HFFc6 (cell line): ENCODE results near the gene CCDC152. TPM values are rescaled to one million over a fixed set of nuclear protein-coding genes. Genes with fewer than 3 reads are reported as not detected.

Experiments
- DNase-seq: peaks from one replicate; pipeline ENCODE4 v3.0.0-alpha.2; 2018
- H3K27ac Mint-ChIP-seq: 2 replicates; pipeline ENCODE4 v1.8.0; 2020; ENCODE audit warnings: mild to moderate bottlenecking, mixed read lengths
- H3K27me3 Mint-ChIP-seq: 2 replicates; pipeline ENCODE4 v1.8.0; 2021; ENCODE audit warnings: mild to moderate bottlenecking, moderate library complexity, mixed read lengths; ENCODE audit not compliant: insufficient read depth
- H3K36me3 Mint-ChIP-seq: 2 replicates; pipeline ENCODE4 v1.8.0; 2021; ENCODE audit warnings: low read depth, mixed read lengths
- H3K4me1 Mint-ChIP-seq: 2 replicates; pipeline ENCODE4 v1.8.0; 2020; ENCODE audit warnings: low read depth, mixed read lengths
- H3K4me3 Mint-ChIP-seq: 2 replicates; pipeline ENCODE4 v1.8.0; 2020; ENCODE audit warnings: mild to moderate bottlenecking, moderate library complexity, mixed read lengths
- H3K9me3 Mint-ChIP-seq: 2 replicates; pipeline ENCODE4 v1.8.0; 2020; ENCODE audit warnings: mild to moderate bottlenecking, mixed read lengths
- total RNA-seq, 6 experiments: library from RNA; stranded (reverse); fragmentation: NEBNext Ultra II Directional; extraction: Animal tissue kit (Norgen Biotek cat#: 25700); gene quantifications; 2 replicates in 1 of 6; 3 replicates in 5 of 6; pipeline ENCODE4 v1.2.3, GENCODE V29; 2021
- TF ChIP-seq, protein P1 (sequence below): fragments of 200-600 bp; sonication (generic); IDR thresholded peaks from 2 replicates; pipeline ENCODE4 v1.5.0; 2021; ENCODE audit warnings: antibody characterized with exemption, mild to moderate bottlenecking

CCDC152 gene
- total RNA-seq, 6 experiments from 2014 or later, result 0.47 to 7.2 (median 5.6) TPM

DNA sequence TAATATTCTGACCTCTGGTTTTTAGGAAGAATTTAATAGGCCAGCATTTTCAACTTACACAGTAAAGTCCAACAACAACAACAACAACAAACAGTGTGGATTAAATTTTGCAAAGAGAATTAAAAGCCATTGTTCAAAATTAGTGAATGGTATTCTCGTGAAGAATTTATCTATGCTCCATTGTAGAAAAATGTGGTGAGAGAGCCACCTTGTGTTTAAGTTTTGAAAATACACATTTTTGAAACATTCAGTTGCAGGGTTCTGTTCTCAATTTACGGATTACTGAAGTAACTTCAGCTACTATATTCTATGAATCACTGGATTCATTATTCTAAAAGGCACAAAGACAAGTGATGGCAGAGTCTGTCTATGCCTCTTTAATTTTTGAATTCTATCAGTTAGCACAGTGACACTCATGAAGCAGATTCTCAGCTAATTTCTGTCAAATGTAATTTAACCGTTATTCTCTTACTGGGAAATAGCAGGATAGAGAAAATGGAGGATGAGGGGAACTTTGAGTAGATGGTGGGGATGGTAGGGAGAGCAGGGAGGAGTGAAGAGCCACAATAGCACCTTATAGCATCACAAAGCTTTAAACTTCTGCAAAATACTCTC, 11.0 kb downstream of the CCDC152 start:
- TF ChIP-seq, protein P1, sequence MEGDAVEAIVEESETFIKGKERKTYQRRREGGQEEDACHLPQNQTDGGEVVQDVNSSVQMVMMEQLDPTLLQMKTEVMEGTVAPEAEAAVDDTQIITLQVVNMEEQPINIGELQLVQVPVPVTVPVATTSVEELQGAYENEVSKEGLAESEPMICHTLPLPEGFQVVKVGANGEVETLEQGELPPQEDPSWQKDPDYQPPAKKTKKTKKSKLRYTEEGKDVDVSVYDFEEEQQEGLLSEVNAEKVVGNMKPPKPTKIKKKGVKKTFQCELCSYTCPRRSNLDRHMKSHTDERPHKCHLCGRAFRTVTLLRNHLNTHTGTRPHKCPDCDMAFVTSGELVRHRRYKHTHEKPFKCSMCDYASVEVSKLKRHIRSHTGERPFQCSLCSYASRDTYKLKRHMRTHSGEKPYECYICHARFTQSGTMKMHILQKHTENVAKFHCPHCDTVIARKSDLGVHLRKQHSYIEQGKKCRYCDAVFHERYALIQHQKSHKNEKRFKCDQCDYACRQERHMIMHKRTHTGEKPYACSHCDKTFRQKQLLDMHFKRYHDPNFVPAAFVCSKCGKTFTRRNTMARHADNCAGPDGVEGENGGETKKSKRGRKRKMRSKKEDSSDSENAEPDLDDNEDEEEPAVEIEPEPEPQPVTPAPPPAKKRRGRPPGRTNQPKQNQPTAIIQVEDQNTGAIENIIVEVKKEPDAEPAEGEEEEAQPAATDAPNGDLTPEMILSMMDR, result peak; percentile 78
- Mint-ChIP-seq H3K27ac (no peak overlapping the region), H3K27me3 (peaks cover 2% of the 10 kb centered on the region; the same call in 1 of the 2 replicates), H3K36me3 (no peaks in the 10 kb centered on the region), H3K9me3 (no peaks in the 10 kb centered on the region), H3K4me1 (no peaks in the 10 kb centered on the region; the same call in 1 of the 2 replicates), H3K4me3 (no peak overlapping the region)
- DNase-seq, result peak; percentile 25

DNA sequence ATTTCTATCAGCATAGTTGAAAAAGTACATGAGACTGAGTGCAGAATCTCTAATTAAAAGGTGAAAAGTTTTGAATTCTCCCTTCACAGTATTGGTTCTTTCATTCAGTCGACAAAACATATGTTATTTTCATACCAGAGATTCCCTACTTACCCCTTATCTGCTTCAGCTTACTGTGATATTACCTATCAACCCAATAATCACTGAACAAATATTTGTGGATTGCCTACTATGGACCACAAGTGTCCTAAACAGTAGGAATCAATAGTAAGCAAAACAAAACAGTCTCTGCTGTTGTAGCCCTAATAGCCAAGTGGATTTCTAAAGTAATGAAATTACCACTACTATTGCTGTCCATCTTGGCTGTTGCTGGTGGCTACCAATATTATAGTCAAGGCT, 11.5 kb downstream of the CCDC152 start:
- Mint-ChIP-seq H3K9me3 (no peaks in the 10 kb centered on the region), H3K36me3 (no peaks in the 10 kb centered on the region), H3K27me3 (no peaks in the 10 kb centered on the region), H3K4me3 (no peak overlapping the region), H3K4me1 (no peaks in the 10 kb centered on the region; the same call in 1 of the 2 replicates), H3K27ac (no peak overlapping the region)
- TF ChIP-seq, protein P1, result no peak
- no peak for DNase-seq

DNA sequence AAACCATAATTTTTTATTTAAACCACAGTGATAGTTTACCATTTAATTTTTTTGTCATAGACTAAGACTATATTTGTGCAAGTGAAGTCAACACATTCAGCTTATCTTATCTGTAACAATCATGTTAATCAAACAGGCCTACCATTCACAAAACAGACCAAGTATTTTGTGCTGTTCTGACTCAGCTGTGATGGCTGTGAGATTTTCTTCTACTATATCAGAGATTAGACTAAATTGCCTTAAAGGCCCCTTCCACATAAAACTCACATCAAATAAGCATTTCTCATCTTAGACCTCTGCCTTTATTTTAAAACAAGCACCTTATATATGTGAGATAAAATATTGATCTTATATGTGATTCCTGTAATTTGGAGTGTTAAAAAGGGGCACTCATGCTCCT, 13.4 kb downstream of the CCDC152 start:
- H3K4me3 Mint-ChIP-seq, result no peak overlapping the region
- no peak overlapping the region for H3K27ac Mint-ChIP-seq
- no peaks in the 10 kb centered on the region for H3K36me3 Mint-ChIP-seq
- no peaks in the 10 kb centered on the region; the same call in 1 of the 2 replicates for H3K4me1 Mint-ChIP-seq
- no peaks in the 10 kb centered on the region; the same call in 1 of the 2 replicates for H3K27me3 Mint-ChIP-seq
- TF ChIP-seq, protein P1, result no peak
- no peak for DNase-seq
- H3K9me3 Mint-ChIP-seq, result no peaks in the 10 kb centered on the region

DNA sequence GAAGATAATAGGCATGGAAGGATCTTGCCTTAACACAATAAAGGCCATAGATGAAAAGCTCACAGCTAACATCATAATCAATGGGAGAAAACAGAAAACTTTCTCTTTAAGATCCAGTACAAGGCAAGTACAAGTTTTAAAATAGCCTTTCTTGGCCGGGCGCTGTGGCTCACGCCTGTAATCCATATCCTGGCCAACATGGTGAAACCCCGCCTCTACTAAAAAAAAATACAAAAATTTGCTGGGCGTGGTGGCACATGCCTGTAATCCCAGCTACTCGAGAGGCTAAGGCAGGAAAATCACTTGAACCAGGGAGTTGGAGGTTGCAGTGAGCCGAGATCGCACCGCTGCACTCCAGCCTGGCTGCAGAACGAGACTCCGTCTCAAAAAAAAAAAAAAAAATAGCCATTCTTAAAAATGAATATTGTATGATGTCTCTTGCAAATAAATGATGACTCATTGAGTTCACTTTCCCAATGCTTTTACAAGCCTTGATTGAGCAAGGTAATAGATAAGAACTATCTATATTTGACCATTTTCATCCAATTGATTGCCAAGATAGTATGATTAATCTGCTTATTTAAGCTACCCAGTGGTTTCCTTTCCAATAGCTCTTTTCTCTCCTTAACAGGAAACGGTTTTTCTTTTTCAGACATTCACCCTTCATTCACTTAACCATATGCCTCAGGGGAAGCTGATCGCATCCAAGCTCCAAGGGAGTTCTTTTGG, 15.8 kb downstream of the CCDC152 start:
- Mint-ChIP-seq H3K36me3 (no peaks in the 10 kb centered on the region), H3K27me3 (no peaks in the 10 kb centered on the region; the same call in 1 of the 2 replicates), H3K27ac (no peak overlapping the region), H3K9me3 (no peaks in the 10 kb centered on the region), H3K4me3 (no peak overlapping the region), H3K4me1 (no peaks in the 10 kb centered on the region; the same call in 1 of the 2 replicates)
- TF ChIP-seq, protein P1, result no peak
- no peak for DNase-seq

DNA sequence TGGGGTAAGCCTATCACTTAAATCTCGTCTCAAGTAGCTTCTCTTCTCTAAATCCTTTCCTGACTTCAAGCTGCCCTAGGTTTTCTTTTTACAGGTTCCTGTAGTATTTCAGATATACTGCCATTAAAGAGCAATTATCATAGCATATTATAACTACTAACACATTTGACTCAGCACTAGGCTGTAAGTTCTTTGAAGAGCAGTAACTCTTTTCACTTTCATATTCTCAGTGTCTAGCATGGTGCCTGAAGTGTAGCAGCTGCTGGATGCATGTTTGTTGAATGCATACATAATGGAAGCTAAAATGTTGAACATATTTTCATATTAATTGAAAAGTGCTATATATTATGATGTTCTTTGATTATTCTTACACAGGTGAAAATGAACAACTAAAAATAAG, 22.5 kb downstream of the CCDC152 start:
- TF ChIP-seq, protein P1, result no peak
- no peak for DNase-seq
- H3K4me1 Mint-ChIP-seq, result peaks cover 3% of the 10 kb centered on the region; the same call in 1 of the 2 replicates
- H3K9me3 Mint-ChIP-seq, result no peaks in the 10 kb centered on the region
- H3K27me3 Mint-ChIP-seq, result no peaks in the 10 kb centered on the region
- no peak overlapping the region for H3K4me3 Mint-ChIP-seq
- no peak overlapping the region for H3K27ac Mint-ChIP-seq
- H3K36me3 Mint-ChIP-seq, result no peaks in the 10 kb centered on the region
